ENCODE measurements around the gene AK5. TPM values are rescaled to one million over a fixed set of nuclear protein-coding genes. Genes with fewer than 3 reads are reported as not detected.

AK5 gene
- total RNA-seq, 2 experiments from 2014 or later = 5.6 to 7.0 TPM

DNA sequence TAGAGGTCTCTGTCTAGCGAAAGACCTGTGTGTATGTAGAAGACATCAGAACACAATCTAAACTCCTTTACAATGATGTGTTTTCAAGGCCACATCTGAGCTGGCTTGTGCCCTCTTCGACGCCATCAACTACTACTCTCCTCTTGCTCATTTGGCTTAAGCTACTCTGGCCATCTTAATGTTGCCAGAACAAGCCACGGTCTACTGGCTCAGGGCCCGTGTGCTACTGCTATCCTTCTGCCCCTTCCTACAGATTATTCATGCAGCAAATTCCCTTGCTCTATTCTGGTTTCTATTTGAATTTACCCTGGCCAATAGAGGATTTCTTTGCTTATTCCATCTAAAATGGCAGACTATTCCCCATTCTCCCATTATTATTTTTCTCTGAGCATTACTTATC lies 278.9 kb downstream of the AK5 start:
- POLR2A ChIA-PET = no interaction called here
- H3K4me1 Mint-ChIP-seq = peaks cover 2% of the 10 kb centered on the region
- H3K9me3 Mint-ChIP-seq = no peaks in the 10 kb centered on the region
- H3K27me3 Mint-ChIP-seq = no peaks in the 10 kb centered on the region
- H3K4me3 Mint-ChIP-seq = no peak overlapping the region
- no peak overlapping the region for H3K27ac Mint-ChIP-seq
- DNase-seq = no peak
- CTCF ChIA-PET = no interaction called here
- peaks cover 29% of the 10 kb centered on the region for H3K36me3 Mint-ChIP-seq (ENCODE audit: low read depth)

DNA sequence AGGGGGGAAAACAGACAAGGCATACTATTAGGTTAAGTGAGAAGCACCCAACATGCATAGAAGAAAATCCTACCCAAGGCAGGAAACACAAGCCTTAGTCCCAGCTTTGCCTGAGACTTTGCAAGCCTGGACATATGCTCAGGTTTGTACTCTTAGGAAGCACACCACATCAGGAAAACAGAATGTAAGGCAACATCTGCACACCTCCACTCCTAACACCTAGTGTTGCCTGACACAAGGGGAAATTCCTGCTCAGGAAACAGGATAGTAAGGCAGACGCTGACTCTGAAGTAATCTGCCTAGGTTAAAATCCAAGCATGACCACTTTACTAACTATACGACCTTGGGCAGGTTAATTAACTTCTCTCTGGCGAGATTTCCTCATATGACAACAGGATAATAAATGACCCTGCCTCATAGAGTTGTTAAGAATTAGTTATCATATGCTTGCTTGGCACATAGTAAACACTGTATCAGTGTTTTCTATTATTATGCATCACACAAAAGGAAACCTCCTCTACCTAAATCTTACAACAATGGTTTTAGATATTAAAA lies 280.9 kb downstream of the AK5 start:
- Mint-ChIP-seq H3K9me3 (no peaks in the 10 kb centered on the region), H3K27ac (no peak overlapping the region), H3K36me3 (ENCODE audit: low read depth) (peaks cover 46% of the 10 kb centered on the region), H3K4me3 (no peak overlapping the region), H3K4me1 (no peaks in the 10 kb centered on the region), H3K27me3 (no peaks in the 10 kb centered on the region)
- POLR2A ChIA-PET = no interaction called here
- no peak for DNase-seq
- CTCF ChIA-PET = no interaction called here

DNA sequence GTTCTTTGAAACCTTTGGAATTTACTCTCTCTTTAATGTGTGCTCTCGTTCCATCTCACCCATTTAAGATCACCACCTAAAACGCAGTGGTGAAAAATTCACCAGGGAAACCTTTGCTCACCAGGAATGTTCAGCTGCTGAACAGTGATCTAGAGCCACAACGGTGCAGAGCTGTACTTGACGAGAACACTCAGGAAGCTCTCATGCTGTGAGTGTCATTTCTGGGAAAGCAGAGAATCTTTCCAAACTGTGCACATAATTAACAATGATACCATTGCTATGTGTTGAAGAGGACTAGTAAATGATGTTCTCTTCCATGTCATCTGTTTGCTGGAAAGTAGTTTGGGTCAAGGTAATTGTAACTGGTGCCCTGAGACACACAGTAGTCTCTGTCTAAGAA lies 283.5 kb downstream of the AK5 start:
- H3K4me3 Mint-ChIP-seq = no peak overlapping the region
- H3K9me3 Mint-ChIP-seq = no peaks in the 10 kb centered on the region
- H3K27me3 Mint-ChIP-seq = no peaks in the 10 kb centered on the region
- H3K27ac Mint-ChIP-seq = no peak overlapping the region
- peaks cover 62% of the 10 kb centered on the region for H3K36me3 Mint-ChIP-seq (ENCODE audit: low read depth)
- ChIA-PET CTCF (interaction anchor here (0.9 to 1.2 kb wide), 2 partner anchors 9 to 16 kb away, joined by 3 to 4 read pairs; no protein-coding TSS in a partner anchor), POLR2A (interaction anchor here (0.6 kb wide), 1 partner anchor 11 kb away, joined by 5 read pairs; no protein-coding TSS in a partner anchor)
- no peak for DNase-seq
- no peaks in the 10 kb centered on the region for H3K4me1 Mint-ChIP-seq

DNA sequence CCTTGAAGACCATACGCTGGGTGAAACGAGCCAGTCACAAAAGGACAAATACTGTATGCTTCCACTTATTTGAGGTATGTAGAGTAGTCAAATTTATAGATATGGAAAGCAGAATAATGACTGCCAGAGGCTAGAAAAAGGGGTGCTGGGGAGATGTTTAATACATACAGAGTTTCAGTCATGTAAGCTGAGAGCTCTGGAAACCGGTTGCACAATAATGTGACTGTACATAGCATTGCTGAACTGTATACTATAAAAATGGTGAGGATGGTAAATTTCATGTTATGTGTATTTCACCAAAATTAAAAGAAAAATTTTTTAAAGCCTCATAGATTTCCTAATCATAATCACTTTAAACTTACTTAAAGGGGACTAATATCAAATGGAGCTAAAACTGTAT lies 289.8 kb downstream of the AK5 start:
- no peak for DNase-seq
- Mint-ChIP-seq H3K9me3 (no peaks in the 10 kb centered on the region), H3K4me1 (peaks cover 1% of the 10 kb centered on the region), H3K4me3 (no peak overlapping the region), H3K36me3 (ENCODE audit: low read depth) (peaks cover 56% of the 10 kb centered on the region), H3K27ac (no peak overlapping the region), H3K27me3 (no peaks in the 10 kb centered on the region)
- ChIA-PET CTCF (interaction anchor here (1.1 kb wide), 1 partner anchor 16 kb away, joined by 3 read pairs; no protein-coding TSS in a partner anchor), POLR2A (no interaction called here)

DNA sequence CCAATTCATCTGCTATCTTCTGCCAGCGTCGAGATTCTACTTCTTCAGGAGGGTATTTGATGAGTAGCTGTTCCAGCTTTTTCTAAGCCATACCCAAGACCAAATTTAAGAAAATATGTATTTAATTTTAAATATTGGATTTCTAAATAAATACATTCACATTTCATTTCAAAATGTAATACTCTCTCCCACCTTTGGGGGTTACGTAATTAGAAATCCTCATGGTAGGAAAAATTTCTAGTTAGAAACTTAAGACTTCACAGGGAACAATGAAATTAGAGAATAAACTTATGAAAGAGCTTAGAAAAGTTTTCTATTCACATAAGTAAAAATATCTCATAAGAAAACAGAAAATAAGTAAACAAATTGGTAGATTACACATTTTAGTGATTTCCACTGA lies 297.7 kb downstream of the AK5 start:
- Mint-ChIP-seq H3K9me3 (no peaks in the 10 kb centered on the region), H3K4me3 (no peak overlapping the region), H3K27me3 (no peaks in the 10 kb centered on the region), H3K27ac (no peak overlapping the region), H3K4me1 (no peaks in the 10 kb centered on the region), H3K36me3 (ENCODE audit: low read depth) (peaks cover 32% of the 10 kb centered on the region)
- no peak for DNase-seq
- ChIA-PET POLR2A (no interaction called here), CTCF (no interaction called here)

DNA sequence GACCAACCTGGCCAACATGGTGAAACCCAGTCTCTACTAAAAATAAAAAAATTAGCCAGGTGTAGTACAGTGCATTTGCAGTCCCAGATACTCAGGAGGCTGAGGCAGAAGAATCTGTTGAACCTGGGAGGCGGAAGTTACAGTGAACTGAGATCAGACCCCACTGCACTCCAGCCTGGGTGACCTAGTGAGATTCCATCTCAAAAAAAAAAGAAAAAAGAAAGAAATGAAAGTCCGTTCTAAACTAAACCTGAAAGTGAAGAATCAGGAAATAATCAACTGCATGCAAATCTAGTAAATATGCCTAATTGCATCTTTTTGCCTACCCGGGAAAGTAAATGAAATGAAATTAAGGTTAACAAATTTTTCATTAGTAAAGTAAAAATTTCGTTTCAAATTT lies 301.1 kb downstream of the AK5 start:
- no peak for DNase-seq
- H3K9me3 Mint-ChIP-seq = no peaks in the 10 kb centered on the region
- H3K4me1 Mint-ChIP-seq = no peaks in the 10 kb centered on the region
- ChIA-PET POLR2A (no interaction called here), CTCF (no interaction called here)
- peaks cover 28% of the 10 kb centered on the region for H3K36me3 Mint-ChIP-seq (ENCODE audit: low read depth)
- no peak overlapping the region for H3K4me3 Mint-ChIP-seq
- no peaks in the 10 kb centered on the region for H3K27me3 Mint-ChIP-seq
- H3K27ac Mint-ChIP-seq = no peak overlapping the region

DNA sequence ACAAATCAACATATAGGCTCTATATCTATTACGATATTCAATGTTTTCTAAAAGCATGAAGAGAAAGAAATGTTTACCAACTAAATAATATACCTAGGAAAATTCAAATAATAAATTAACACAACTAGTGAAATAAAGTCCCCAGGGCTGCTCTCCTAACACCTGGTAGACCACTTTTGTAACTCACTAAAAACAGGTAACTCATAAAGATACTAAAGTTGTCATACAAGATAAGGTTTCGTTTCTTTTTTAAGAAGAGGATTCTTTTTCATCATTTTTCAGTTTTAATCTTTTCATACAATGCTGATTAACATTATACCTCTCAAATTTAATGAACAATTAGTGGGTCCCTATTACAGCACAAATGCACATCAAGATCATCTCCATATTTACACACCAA lies 301.7 kb downstream of the AK5 start:
- ChIA-PET CTCF (no interaction called here), POLR2A (no interaction called here)
- no peaks in the 10 kb centered on the region for H3K4me1 Mint-ChIP-seq
- H3K4me3 Mint-ChIP-seq = no peak overlapping the region
- H3K36me3 Mint-ChIP-seq (ENCODE audit: low read depth) = peaks cover 28% of the 10 kb centered on the region
- H3K27ac Mint-ChIP-seq = no peak overlapping the region
- no peak for DNase-seq
- no peaks in the 10 kb centered on the region for H3K9me3 Mint-ChIP-seq
- no peaks in the 10 kb centered on the region for H3K27me3 Mint-ChIP-seq

DNA sequence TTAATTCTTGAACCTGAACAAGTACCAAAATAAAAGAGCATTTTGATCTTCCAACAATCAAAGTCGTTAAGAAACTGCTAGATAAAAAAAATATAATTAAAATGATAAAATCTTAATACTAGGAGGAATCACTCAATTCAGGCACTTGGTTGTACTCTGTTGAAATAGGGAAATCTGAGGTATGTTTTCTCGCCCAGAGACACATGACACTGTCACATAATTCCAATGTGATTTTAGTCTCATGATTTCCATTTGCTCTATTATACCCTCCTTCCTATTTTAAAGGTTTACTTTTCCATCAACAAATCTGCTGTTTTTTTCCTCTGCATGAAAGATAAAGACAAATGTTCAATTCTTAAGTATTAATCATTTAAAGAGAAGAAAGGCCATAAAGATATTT lies 303.1 kb downstream of the AK5 start:
- Mint-ChIP-seq H3K4me1 (peaks cover 2% of the 10 kb centered on the region), H3K4me3 (no peak overlapping the region), H3K9me3 (no peaks in the 10 kb centered on the region), H3K27me3 (no peaks in the 10 kb centered on the region), H3K27ac (no peak overlapping the region), H3K36me3 (ENCODE audit: low read depth) (peaks cover 22% of the 10 kb centered on the region)
- ChIA-PET POLR2A (no interaction called here), CTCF (no interaction called here)
- no peak for DNase-seq

DNA sequence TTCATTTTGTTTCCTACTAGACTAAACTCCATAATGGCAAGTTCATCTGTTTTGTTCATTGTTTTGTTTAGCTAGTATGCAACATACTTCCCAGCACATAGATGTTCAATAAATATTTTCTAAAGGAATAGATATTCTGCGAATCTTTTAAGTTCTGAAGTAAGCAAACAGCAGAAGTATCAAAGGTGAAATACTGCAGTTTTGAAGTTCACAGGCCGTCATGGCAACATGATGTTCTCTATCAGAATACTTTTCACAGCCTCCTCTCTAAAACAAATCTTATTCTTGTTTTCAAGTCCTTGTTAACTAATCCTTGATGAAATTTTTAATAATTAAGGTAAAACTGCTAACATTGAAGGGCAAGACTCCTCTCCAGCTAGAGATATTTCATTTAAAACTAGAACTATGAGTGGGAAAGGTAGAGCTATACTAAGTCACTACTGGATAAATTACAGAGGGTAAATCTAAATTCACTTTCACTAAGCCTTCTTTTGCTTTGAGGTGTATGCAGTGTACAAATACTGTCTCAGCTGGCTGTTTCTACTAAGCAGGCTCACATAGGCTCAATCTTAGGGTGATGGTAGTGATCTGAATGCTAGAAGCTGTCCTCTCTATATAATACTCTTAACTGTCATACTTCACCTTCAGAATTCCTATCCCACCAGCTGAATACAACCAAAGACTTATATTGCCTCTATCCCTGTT lies 303.9 kb downstream of the AK5 start:
- ChIA-PET CTCF (interaction anchor here (1.0 to 1.3 kb wide), 2 partner anchors 8 to 9 kb away, joined by 3 to 4 read pairs; no protein-coding TSS in a partner anchor), POLR2A (no interaction called here)

DNA sequence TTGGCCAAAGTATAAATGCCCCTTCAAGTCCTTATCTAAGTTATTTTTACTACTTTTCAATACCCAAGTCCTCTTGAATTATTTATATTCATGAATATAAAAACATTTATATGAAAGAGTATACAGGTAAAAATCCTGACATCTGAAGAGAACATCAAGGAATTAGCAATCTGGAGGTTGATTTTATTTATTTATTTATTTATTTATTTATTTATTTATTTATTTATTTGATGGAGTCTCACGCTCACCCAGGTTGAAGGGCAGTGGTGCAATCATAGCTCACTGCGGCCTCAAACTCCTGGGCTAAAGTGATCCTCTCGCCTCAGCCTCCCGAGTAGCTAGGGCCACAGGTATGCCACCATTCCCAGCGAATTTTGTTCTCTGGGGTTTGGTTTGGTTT lies 307.4 kb downstream of the AK5 start:
- ChIA-PET POLR2A (no interaction called here), CTCF (interaction anchor here (2.0 kb wide), 1 partner anchor 13 kb away, joined by 10 read pairs; no protein-coding TSS in a partner anchor)
- Mint-ChIP-seq H3K9me3 (no peaks in the 10 kb centered on the region), H3K27ac (no peak overlapping the region), H3K4me1 (peaks cover 8% of the 10 kb centered on the region), H3K27me3 (no peaks in the 10 kb centered on the region), H3K4me3 (no peak overlapping the region), H3K36me3 (ENCODE audit: low read depth) (peaks cover 7% of the 10 kb centered on the region)
- DNase-seq = no peak

More for the DNA sequence above, 303.9 kb downstream of the AK5 start:
- Mint-ChIP-seq H3K9me3 (no peaks in the 10 kb centered on the region), H3K4me1 (peaks cover 2% of the 10 kb centered on the region), H3K4me3 (no peak overlapping the region), H3K36me3 (ENCODE audit: low read depth) (peaks cover 16% of the 10 kb centered on the region), H3K27ac (no peak overlapping the region), H3K27me3 (no peaks in the 10 kb centered on the region)
- no peak for DNase-seq

DNA sequence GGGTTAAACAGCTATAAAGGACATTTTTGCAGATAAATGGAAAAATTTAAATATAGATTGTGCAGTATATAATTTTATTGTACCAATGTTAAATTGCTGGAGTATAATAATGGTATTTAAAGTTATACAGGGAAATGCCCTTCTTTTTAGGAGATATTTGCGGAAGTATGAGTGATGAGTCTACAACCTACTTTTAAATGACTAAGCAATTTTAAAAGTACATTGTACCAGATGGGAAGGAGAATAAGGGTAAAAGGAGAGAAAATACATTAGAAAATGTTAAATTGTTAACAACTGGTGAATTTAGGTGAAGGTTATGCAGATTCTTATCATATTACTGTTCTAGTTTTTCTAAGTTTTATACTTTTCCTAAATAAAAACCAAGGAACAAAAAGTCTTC lies 308.8 kb downstream of the AK5 start:
- ChIA-PET CTCF (interaction anchor here (1.0 kb wide), 1 partner anchor 140 kb away, joined by 3 read pairs; no protein-coding TSS in a partner anchor), POLR2A (no interaction called here)
- Mint-ChIP-seq H3K27ac (peak overlapping the region; percentile 33), H3K36me3 (ENCODE audit: low read depth) (peaks cover 14% of the 10 kb centered on the region), H3K9me3 (no peaks in the 10 kb centered on the region), H3K4me1 (peaks cover 17% of the 10 kb centered on the region), H3K27me3 (no peaks in the 10 kb centered on the region), H3K4me3 (no peak overlapping the region)
- DNase-seq = no peak

DNA sequence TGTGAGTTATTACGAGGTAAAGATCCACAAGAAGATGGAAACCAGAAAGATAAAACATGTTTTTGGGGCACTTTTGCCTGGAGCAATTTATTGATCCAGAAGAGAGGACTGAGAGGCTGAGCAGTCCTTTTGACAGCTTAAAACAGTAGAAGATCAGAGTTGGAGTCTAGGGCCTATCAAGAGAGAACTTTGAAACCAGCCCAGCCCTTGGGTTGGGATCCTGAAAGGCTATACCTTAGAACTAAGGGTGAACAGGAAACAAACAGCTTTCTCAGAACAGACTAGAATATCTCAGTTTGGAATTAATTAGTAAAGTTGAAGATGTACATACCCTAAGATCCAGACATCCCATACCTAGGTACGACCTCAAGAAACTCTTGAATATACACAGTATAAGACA lies 311.1 kb downstream of the AK5 start:
- H3K4me3 Mint-ChIP-seq = no peak overlapping the region
- H3K36me3 Mint-ChIP-seq (ENCODE audit: low read depth) = peaks cover 24% of the 10 kb centered on the region
- H3K27ac Mint-ChIP-seq = no peak overlapping the region
- peaks cover 3% of the 10 kb centered on the region for H3K9me3 Mint-ChIP-seq
- ChIA-PET CTCF (no interaction called here), POLR2A (no interaction called here)
- H3K4me1 Mint-ChIP-seq = peaks cover 17% of the 10 kb centered on the region
- no peak for DNase-seq
- no peaks in the 10 kb centered on the region for H3K27me3 Mint-ChIP-seq

DNA sequence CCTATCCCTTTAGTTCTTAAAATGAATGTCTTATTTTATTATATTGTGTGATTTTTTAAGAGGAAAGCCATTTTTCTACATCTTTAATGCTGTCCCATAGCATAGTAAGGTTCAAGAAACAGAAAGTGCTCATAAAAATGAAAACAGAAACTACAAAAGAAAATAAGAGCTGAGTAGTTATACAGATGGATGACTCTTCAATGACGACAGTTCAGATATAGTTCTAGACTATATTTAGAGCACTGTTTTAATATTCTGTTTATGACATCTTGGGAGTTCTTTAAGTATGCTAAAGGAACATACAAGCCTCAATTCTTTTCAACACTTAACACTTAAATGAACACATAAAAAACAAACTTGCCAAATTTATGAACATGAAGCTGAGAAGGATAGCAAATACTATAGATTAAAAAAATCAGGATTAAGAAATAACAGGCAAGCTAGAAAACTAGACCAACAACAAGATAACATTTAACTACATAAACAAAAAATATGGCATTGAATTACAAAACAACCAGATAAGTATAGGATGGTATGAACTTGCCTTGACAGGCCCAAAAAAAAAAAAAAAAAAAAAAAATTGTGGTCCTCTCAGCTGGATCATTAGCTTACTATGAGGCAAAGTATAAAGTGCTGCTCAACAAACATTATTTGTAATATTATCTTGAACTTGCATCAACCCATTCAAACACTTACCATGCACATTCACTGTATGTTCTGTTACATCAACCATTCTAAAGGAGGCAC lies 312.7 kb downstream of the AK5 start:
- DNase-seq = no peak
- POLR2A ChIA-PET = interaction anchor here (0.6 kb wide), 1 partner anchor 66 kb away, joined by 3 read pairs; no protein-coding TSS in a partner anchor

More for the DNA sequence above, 312.7 kb downstream of the AK5 start:
- Mint-ChIP-seq H3K36me3 (ENCODE audit: low read depth) (peaks cover 24% of the 10 kb centered on the region), H3K4me1 (peaks cover 16% of the 10 kb centered on the region), H3K4me3 (no peak overlapping the region), H3K27me3 (no peaks in the 10 kb centered on the region), H3K27ac (no peak overlapping the region), H3K9me3 (peaks cover 3% of the 10 kb centered on the region)
- CTCF ChIA-PET = interaction anchor here (0.9 to 1.0 kb wide), 2 partner anchors 9 to 13 kb away, joined by 3 read pairs; no protein-coding TSS in a partner anchor
